ENCODE measurements around the gene NT5C1A.

Gene NT5C1A

GRCh38 chr1:39626646-39627045 lies 45.3 kb downstream of the NT5C1A start:
- Histone ChIP-seq H3K27me3 (no peaks in the 10 kb centered on the region), H3K4me1 (ENCODE audit: control insufficient read depth in 1 of 2, insufficient read depth in 1 of 2, low read depth in 1 of 2, low read length in 1 of 2) (no peaks in the 10 kb centered on the region), H3K36me3 (no peaks in the 10 kb centered on the region), H3K4me3 (ENCODE audit: low read depth in 1 of 2, low read length in 1 of 2) (no peak overlapping the region), H3K27ac (no peak overlapping the region), H3K9me3 (no peaks in the 10 kb centered on the region)
- no peak for TF ChIP-seq CTCF (IDR thresholded peaks at IDR 0.05)

- Histone ChIP-seq H3K4me1 (ENCODE audit: control insufficient read depth in 1 of 2, insufficient read depth in 1 of 2, low read depth in 1 of 2, low read length in 1 of 2) (no peaks in the 10 kb centered on the region), H3K27me3 (no peaks in the 10 kb centered on the region), H3K4me3 (ENCODE audit: low read depth in 1 of 2, low read length in 1 of 2) (no peak overlapping the region), H3K27ac (no peak overlapping the region), H3K9me3 (no peaks in the 10 kb centered on the region), H3K36me3 (no peaks in the 10 kb centered on the region)
- no peak for TF ChIP-seq CTCF (IDR thresholded peaks at IDR 0.05)
Measured at GRCh38 chr1:39625462-39626273, 46.2 kb downstream of the NT5C1A start.

GRCh38 chr1:39625009-39625408 lies 46.9 kb downstream of the NT5C1A start:
- Histone ChIP-seq H3K27me3 (no peaks in the 10 kb centered on the region), H3K4me1 (ENCODE audit: control insufficient read depth in 1 of 2, insufficient read depth in 1 of 2, low read depth in 1 of 2, low read length in 1 of 2) (no peaks in the 10 kb centered on the region), H3K27ac (no peak overlapping the region), H3K36me3 (no peaks in the 10 kb centered on the region), H3K4me3 (ENCODE audit: low read depth in 1 of 2, low read length in 1 of 2) (no peak overlapping the region), H3K9me3 (no peaks in the 10 kb centered on the region)
- no peak for TF ChIP-seq CTCF (IDR thresholded peaks at IDR 0.05)

- H3K36me3 ChIP-seq, result no peaks in the 10 kb centered on the region
- no peak overlapping the region for H3K4me3 ChIP-seq (ENCODE audit: low read depth in 1 of 2, low read length in 1 of 2)
- no peak for TF ChIP-seq CTCF (IDR thresholded peaks at IDR 0.05)
- no peaks in the 10 kb centered on the region for H3K27me3 ChIP-seq
- no peak overlapping the region for H3K27ac ChIP-seq
- H3K9me3 ChIP-seq, result no peaks in the 10 kb centered on the region
- no peaks in the 10 kb centered on the region for H3K4me1 ChIP-seq (ENCODE audit: control insufficient read depth in 1 of 2, insufficient read depth in 1 of 2, low read depth in 1 of 2, low read length in 1 of 2)
Measured at GRCh38 chr1:39623053-39623452, 48.9 kb downstream of the NT5C1A start.

GRCh38 chr1:39622427-39622826 lies 49.5 kb downstream of the NT5C1A start:
- H3K4me3 ChIP-seq (ENCODE audit: low read depth in 1 of 2, low read length in 1 of 2), result no peak overlapping the region
- no peaks in the 10 kb centered on the region for H3K27me3 ChIP-seq
- H3K4me1 ChIP-seq (ENCODE audit: control insufficient read depth in 1 of 2, insufficient read depth in 1 of 2, low read depth in 1 of 2, low read length in 1 of 2), result no peaks in the 10 kb centered on the region
- no peaks in the 10 kb centered on the region for H3K36me3 ChIP-seq
- H3K9me3 ChIP-seq, result no peaks in the 10 kb centered on the region
- TF ChIP-seq CTCF (IDR thresholded peaks at IDR 0.05), result no peak
- no peak overlapping the region for H3K27ac ChIP-seq
